H1 (cell line): Measurements from ENCODE around the gene RPS3A. TPM values are rescaled to one million over a fixed set of nuclear protein-coding genes. Genes with fewer than 3 reads are reported as not detected.

Source experiments
- CBX5 ChIP-seq: fragments of 300-800, 300-1000 bp; sonication (generic); IDR thresholded peaks from 2 replicates; pipeline ENCODE4 v1.7.1; 2016; ENCODE audit warnings: antibody characterized with exemption, low read length, low read depth
- MAFK ChIP-seq: IDR thresholded peaks from 2 replicates; pipeline ENCODE4 v1.6.1; 2012; ENCODE audit warnings: low read depth, mild to moderate bottlenecking, improper control_type of control experiment, low read length
- POLR2AphosphoS5 ChIP-seq: IDR thresholded peaks from 2 replicates; pipeline ENCODE4 v1.6.1; 2011; ENCODE audit warnings: low read depth, low read length
- SIX5 ChIP-seq: IDR thresholded peaks from 2 replicates; pipeline ENCODE4 v1.6.1; 2011; ENCODE audit warnings: mild to moderate bottlenecking, low read depth, low read length
- TAF7 ChIP-seq: optimal IDR thresholded peaks from 2 replicates; pipeline ENCODE3; 2011; ENCODE audit warnings: low read depth, mild to moderate bottlenecking, inconsistent platforms, low read length, moderate library complexity, borderline replicate concordance
- polyA plus RNA-seq, 7 experiments: library from polyadenylated mRNA; depleted of rRNA in 3 of 7; stranded (reverse) in 5 of 7; unstranded in 2 of 7; fragments of >200 nt in 5 of 7; fragments of 200-250 nt in 2 of 7; gene quantifications; 1 replicate in 5 of 7; 2 replicates in 1 of 7; 4 replicates in 1 of 7; pipeline versions ENCODE4 v1.2.1 to v1.2.3, GENCODE V29; 2011 to 2013; ENCODE audit warnings: missing spikeins in 2 of 7, mixed read lengths in 2 of 7
- total RNA-seq: library from RNA; stranded (reverse); fragmentation: NEBNext Ultra II Directional; extraction: Animal tissue kit (Norgen Biotek cat#: 25700); gene quantifications from 2 replicates; pipeline ENCODE4 v1.2.1, GENCODE V29; 2021
- TF ChIP-seq, protein P1 (sequence below), 3 experiments: IDR thresholded peaks; 1 replicate in 2 of 3; 2 replicates in 1 of 3; pipeline versions ENCODE4 v1.5.1 to v1.6.1; 2011; ENCODE audit warnings: low read length in 3 of 3, mild to moderate bottlenecking in 3 of 3, inconsistent platforms in 2 of 3, low read depth in 1 of 3, moderate library complexity in 1 of 3; ENCODE audit not compliant: insufficient read depth in 1 of 3; ENCODE audit errors: control extremely low read depth in 1 of 3

The RPS3A gene
- total and polyA plus RNA-seq, 2 of the 8 experiments (the other 6 are each of a cell fraction or from before 2014, with no cell fraction given): 2,162 to 2,822 TPM

DNA sequence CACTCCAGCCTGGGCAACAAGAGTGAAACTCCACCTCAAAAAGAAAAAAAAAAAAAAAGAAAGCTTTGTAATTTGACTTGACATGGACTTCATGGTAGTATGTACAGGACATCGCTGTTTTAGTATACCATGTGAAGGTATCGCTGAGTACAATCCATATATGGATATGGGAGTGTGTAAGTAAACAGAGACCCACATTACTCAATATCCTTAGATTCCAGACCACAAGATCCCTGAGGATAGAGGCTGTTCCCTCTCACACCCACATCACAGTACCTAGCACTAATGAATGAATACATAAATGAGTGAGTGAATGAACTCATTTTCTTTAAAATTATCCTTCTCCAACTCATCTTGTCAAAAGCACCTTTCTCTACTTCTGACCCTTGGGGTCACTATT is 8.4 kb upstream of the RPS3A start (continued):
- TF ChIP-seq MAFK (no peak), CBX5 (no peak), SIX5 (no peak), TAF7 (no peak), POLR2AphosphoS5 (no peak)
- TF ChIP-seq, protein P1, sequence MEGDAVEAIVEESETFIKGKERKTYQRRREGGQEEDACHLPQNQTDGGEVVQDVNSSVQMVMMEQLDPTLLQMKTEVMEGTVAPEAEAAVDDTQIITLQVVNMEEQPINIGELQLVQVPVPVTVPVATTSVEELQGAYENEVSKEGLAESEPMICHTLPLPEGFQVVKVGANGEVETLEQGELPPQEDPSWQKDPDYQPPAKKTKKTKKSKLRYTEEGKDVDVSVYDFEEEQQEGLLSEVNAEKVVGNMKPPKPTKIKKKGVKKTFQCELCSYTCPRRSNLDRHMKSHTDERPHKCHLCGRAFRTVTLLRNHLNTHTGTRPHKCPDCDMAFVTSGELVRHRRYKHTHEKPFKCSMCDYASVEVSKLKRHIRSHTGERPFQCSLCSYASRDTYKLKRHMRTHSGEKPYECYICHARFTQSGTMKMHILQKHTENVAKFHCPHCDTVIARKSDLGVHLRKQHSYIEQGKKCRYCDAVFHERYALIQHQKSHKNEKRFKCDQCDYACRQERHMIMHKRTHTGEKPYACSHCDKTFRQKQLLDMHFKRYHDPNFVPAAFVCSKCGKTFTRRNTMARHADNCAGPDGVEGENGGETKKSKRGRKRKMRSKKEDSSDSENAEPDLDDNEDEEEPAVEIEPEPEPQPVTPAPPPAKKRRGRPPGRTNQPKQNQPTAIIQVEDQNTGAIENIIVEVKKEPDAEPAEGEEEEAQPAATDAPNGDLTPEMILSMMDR (IDR thresholded peaks at IDR 0.05; ENCODE audit: control extremely low read depth in 1 of 3, insufficient read depth in 1 of 3, low read depth in 1 of 3, low read length in 3 of 3): no peak
